Aorta (tissue), 5 donors: Measurements from ENCODE around the gene NAT8L. TPM values are rescaled to one million over a fixed set of nuclear protein-coding genes. Genes with fewer than 3 reads are reported as not detected.

Experiments
- ATAC-seq: fragments of 200-7000 bp; cut with Tn5 transposase; one replicate; pipeline ENCODE4 v1.9.1; 2022; ENCODE audit warnings: moderate library complexity; ENCODE audit not compliant: low FRiP score
- DNase-seq, 2 donors: peaks; one replicate each; pipeline ENCODE4 v3.0.0-alpha.2; 2020
- H3K27ac ChIP-seq, 2 donors: one replicate each; pipeline ENCODE4 v1.5.1; 2013; ENCODE audit warnings: low read length in 2 of 2, mild to moderate bottlenecking in 2 of 2, moderate library complexity in 2 of 2, control low read depth in 1 of 2, inconsistent platforms in 1 of 2, low read depth in 1 of 2
- H3K27me3 ChIP-seq, 2 donors: one replicate each; pipeline ENCODE4 v1.6.1; 2013; ENCODE audit warnings: control low read depth in 1 of 2, low read length in 1 of 2, mild to moderate bottlenecking in 1 of 2, moderate library complexity in 1 of 2; ENCODE audit not compliant: insufficient read depth in 2 of 2, control insufficient read depth in 1 of 2
- H3K36me3 ChIP-seq, 2 donors: one replicate each; pipeline ENCODE4 v1.6.1; 2013; ENCODE audit warnings: control low read depth in 1 of 2, low read length in 1 of 2, mild to moderate bottlenecking in 1 of 2; ENCODE audit not compliant: insufficient read depth in 2 of 2, control insufficient read depth in 1 of 2
- H3K4me1 ChIP-seq, 2 donors: one replicate each; pipeline ENCODE4 v1.6.1; 2013; ENCODE audit warnings: low read length in 2 of 2, control low read depth in 1 of 2, mild to moderate bottlenecking in 1 of 2, moderate library complexity in 1 of 2; ENCODE audit not compliant: insufficient read depth in 2 of 2, control insufficient read depth in 1 of 2
- H3K4me3 ChIP-seq, 2 donors: one replicate each; pipeline ENCODE4 v1.5.1; 2013; ENCODE audit warnings: low read length in 2 of 2, control low read depth in 1 of 2, mild to moderate bottlenecking in 1 of 2
- H3K9me3 ChIP-seq: one replicate; pipeline ENCODE4 v1.6.1; 2013; ENCODE audit warnings: mild to moderate bottlenecking, low read length; ENCODE audit not compliant: control insufficient read depth
- WGBS, 2 donors: extraction: QIAGEN DNeasy Blood & Tissue Kit; methylation state at CpG; one replicate each; pipeline ENCODE4 v1.1.7; 2013; 5-methylcytosine and 5-hydroxymethylcytosine counted together
- intact Hi-C, 2 donors: fragments of 100-400 bp; cut with DNase I; formaldehyde crosslinking; loops; one replicate each; pipeline versions ENCODE4 v1.14.2 to v1.15.0; 2022
- polyA plus RNA-seq, 2 donors: library from polyadenylated mRNA; stranded (reverse); fragments of 200-250 nt; gene quantifications; one replicate each; pipeline ENCODE4 v1.2.3, GENCODE V29; 2013
- total RNA-seq, 2 donors: library from RNA; stranded (reverse); fragmentation: NEBNext Ultra II Directional; extraction: Animal tissue kit (Norgen Biotek cat#: 25700); gene quantifications; one replicate each; pipeline ENCODE4 v1.2.1, GENCODE V29; 2021
- donor health status: healthy with polysubstance abuse.
- donor health status: Bipolar disorder and iron deficiency.
- donor health status: DM: no; HTN: no; CAD: no.
- donor health status: DM: no; HTN: no; CAD: no.
- donor health status: DM: yes; HTN: yes; CAD: no.

NAT8L gene
- total and polyA plus RNA-seq, 4 donors = under 0.01 to 0.33 (median 0.14) TPM

DNA sequence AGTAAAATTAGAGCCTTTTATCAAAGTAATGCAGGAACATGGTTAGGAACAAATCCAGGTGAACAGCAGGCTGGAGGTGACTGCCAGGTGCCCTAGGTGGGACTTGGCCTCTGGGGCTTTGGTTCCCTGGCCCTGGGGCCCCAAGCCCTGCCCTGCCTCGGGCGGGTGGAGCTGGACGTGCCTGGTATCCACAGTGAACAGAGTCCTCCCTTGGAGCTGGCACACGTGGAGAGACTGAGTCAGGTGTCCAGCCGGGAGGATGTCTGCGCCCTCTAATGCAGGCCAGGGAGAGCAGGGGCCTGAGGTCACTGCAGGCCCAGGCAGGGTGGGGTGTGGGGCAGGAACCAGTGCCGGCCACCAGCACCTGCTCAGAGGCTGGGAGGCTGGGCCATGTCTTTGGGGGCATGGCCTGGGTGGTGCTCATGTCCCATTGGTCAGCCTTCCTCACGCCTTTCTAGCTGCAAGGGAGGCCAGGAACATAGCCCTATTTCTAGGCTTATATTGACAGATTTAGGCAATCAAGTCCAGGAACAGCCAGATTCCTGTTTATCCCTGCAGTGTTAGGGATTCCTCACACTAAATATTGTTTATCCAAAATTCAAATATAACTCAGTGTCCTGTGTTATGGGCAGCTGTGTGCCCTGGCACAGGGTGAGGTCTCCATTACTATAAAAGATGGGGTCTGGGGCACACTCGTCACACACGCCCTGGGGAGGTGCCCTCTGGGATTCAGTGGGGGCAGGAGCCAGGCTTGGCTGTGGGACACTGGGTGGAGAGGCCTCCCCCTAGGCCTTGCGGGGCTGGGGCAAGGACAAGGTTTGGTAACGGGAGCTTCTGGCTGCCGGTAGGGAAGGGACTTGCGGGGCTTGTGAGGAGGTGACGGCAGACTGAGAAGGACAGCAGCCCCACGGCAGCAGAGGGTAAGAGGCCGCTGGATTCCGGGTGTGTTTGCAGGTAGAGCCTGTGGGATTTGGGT is 14.3 kb upstream of the NAT8L start:
- DNase-seq = peak in 1 of 2 donors; percentile 51
- Histone ChIP-seq H3K4me3 (no peak overlapping the region), H3K36me3 (no peaks in the 10 kb centered on the region), H3K4me1 (no peaks in the 10 kb centered on the region), H3K27me3 (no peaks in the 10 kb centered on the region), H3K9me3 (no peaks in the 10 kb centered on the region), H3K27ac (no peak overlapping the region)
- intact Hi-C loops = no loop called here
- ATAC-seq = no peak
- WGBS, 2 donors = 90 to 94% methylated on average over 18 of the region's 18 CpGs

DNA sequence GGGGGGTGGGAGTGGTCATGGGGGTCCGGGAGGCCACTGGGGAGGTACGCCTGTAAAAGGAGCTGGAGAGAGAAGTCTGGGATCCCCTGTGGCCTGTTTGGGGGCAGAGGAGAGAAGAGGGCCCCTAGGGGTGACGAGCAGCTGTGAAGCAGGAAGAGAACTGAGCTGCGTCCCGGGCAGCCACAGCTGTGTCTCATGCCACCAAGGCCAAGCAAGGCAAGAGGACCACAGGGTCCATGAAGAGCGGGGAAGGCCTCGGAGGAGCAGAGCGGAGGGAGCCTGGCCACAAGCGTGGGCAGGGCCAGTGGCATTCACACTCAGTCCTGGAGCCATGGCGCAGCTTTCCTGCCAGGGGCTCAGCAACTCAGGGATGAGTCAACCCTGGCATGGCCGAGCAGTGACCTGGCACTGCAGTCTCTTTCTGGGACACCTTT is 13.6 kb upstream of the NAT8L start:
- intact Hi-C loops = no loop called here
- ATAC-seq (no peak), DNase-seq (peak in 1 of 2 donors; percentile 46)
- no peaks in the 10 kb centered on the region for H3K27me3 ChIP-seq
- H3K27ac ChIP-seq = no peak overlapping the region
- WGBS, 2 donors = 88 to 94% methylated on average over 11 of the region's 11 CpGs
- H3K4me1 ChIP-seq = no peaks in the 10 kb centered on the region
- no peak overlapping the region for H3K4me3 ChIP-seq
- H3K36me3 ChIP-seq = no peaks in the 10 kb centered on the region
- H3K9me3 ChIP-seq = no peaks in the 10 kb centered on the region

DNA sequence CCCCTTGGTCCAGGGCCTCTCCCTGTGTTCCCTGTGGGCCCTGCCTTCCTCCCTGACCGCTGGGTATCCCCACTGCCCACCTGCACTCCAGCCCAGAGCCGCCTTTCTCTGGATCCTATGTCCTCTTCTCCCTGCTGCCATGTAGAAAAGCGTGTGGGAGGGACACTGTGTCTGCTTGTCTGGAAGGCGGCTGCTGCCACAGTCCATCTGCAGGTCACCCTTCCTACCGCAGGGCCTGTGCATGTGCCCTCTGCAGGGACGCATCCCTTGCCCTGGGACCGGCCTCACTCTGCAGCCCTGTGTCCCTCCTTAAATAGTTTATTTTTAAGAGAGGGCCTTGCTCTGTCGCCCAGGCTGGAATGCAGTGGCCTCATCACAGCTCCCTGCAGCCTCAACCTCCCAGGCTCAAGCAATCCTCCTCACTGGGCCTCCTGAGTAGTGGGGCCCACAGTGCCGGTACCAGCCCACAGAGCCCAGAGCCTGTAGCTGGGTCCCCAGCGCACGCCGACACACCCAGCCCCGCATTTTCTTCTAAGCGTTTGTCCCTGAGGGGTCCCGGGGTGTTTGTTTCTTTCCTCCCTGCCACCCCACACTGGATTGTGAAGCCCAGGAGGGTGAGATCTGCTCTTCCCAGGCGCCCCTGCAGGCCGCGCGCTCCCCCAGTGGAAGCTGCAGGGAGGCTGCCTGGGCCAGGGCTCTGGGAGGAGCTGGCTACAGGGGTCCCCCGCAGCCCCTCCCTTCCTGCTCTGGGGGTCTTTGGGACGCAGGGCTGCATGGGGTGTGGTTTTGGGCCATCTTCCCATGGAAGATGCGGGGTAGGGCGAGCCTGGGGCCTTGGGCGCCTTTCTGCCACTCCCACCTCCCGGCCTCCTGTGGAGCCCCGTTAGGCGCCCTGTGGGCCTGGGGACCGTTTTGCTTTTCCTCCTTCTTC is 12.8 kb upstream of the NAT8L start:
- no peaks in the 10 kb centered on the region for H3K9me3 ChIP-seq
- no peak for ATAC-seq
- 71 to 77% methylated on average over 27 to 28 of the region's 28 CpGs for WGBS, 2 donors

DNA sequence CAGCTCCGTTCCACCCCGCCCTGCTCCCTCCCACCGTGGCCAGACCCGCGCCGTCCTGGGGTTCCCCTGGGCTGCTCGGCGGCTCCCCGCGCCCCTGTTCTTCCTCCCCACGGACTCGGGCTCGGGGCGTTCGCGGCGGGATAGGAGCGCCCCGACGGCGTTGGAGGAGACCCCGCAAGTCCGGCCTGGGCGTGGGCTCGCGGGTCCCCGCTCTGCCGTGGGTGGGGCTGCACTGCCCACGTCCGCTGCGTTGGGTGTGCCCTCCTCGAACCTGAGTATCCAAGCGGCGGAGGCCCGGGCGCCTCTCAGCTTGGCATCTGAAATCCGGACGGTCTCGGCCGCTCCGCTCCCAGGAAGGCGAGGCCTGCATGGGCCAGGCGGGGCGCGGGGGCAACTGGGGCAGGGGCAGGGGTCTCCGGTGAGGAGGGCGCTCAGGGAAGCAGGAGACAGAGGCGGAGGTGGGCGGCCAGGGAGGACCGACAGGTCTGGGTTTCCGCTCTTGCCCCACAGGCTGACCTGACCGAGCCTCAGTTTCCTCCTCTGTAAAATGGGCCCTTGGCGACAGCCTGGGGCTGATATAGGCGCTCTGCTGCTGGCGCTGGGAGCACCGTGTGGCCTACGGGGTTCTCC is 12.0 kb upstream of the NAT8L start:
- DNase-seq = peak in 1 of 2 donors; percentile 73
- H3K4me1 ChIP-seq = no peaks in the 10 kb centered on the region
- no peak overlapping the region for H3K27ac ChIP-seq
- no peak overlapping the region for H3K4me3 ChIP-seq
- 41 to 42% methylated on average over 50 to 57 of the region's 57 CpGs for WGBS, 2 donors
- H3K36me3 ChIP-seq = no peaks in the 10 kb centered on the region
- H3K27me3 ChIP-seq = no peaks in the 10 kb centered on the region
- ATAC-seq = peak; percentile 5
- intact Hi-C loops = no loop called here
- no peaks in the 10 kb centered on the region for H3K9me3 ChIP-seq

More for the DNA sequence above, 12.8 kb upstream of the NAT8L start:
- peak in 1 of 2 donors; percentile 59 for DNase-seq
- H3K36me3 ChIP-seq = no peaks in the 10 kb centered on the region
- H3K4me1 ChIP-seq = no peaks in the 10 kb centered on the region
- intact Hi-C loops = no loop called here
- H3K4me3 ChIP-seq = no peak overlapping the region
- H3K27me3 ChIP-seq = no peaks in the 10 kb centered on the region
- H3K27ac ChIP-seq = no peak overlapping the region

DNA sequence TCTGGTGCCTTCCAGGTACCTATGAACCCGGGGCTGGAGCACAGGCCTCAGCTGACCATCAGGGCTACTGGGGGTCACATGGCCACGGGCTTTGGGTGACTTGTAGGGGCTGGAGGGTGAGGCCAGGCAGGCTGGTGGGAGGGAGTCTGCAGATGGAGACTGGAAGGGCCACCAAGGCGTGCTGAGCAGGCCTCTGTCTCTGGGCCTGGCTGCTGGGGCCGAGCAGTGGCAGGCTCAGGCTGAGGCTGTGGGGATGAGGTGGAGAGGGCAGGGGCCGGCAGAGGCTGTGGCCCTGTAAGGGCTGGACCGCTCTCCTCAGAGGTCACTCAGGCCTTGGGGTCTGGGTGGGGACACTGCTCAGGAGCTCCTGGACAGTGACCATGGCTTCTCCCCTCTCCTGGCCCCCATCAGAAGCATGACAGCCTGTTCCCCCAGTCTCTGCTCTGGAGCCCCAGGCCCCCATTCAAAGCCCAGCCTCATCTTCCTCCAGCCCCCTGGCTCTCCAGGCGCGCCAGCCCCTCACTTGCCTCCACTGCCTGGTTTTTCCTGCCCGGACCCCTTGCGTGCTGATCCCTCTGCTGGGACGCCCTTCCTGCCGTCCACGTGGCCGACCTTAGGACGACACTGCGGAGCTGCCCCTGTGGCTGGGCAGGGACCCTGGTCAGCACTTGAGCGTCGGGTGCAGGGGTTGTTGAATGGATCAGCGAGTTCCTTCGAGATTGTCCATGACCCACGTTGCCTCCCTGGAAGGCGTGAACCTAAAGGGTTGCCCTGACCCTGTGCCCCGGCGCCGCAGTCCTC is 11.1 kb upstream of the NAT8L start:
- Histone ChIP-seq H3K4me1 (no peaks in the 10 kb centered on the region), H3K4me3 (no peak overlapping the region), H3K27ac (no peak overlapping the region), H3K9me3 (no peaks in the 10 kb centered on the region), H3K27me3 (no peaks in the 10 kb centered on the region), H3K36me3 (no peaks in the 10 kb centered on the region)
- 93 to 96% methylated on average over 25 of the region's 25 CpGs for WGBS, 2 donors
- intact Hi-C loops = no loop called here
- DNase-seq (peak in 1 of 2 donors; percentile 62), ATAC-seq (no peak)

DNA sequence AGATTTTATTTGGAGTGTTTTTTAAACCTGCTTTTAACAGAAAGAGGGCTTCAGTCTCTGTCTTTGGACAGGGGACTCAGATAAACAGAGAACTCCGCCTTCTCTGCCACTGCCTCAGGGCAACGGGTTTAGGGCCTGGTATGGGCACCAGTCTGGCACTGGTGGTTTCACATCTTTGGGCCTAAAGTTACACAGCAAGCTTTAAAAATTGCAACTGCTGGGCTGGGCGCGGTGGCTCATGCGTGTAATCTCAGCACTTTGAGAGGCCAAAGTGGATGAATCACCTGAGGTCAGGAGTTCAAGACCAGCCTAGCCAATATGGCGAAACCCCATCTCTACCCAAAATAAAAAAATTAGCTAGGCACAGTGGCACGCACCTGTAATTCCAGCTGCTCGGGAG is 10.3 kb upstream of the NAT8L start:
- no peaks in the 10 kb centered on the region for H3K4me1 ChIP-seq
- intact Hi-C loops = no loop called here
- peak in 1 of 2 donors; percentile 50 for DNase-seq
- no peaks in the 10 kb centered on the region for H3K36me3 ChIP-seq
- 92 to 93% methylated on average over 8 of the region's 8 CpGs for WGBS, 2 donors
- no peaks in the 10 kb centered on the region for H3K27me3 ChIP-seq
- no peaks in the 10 kb centered on the region for H3K9me3 ChIP-seq
- no peak for ATAC-seq
- no peak overlapping the region for H3K4me3 ChIP-seq
- H3K27ac ChIP-seq = no peak overlapping the region

DNA sequence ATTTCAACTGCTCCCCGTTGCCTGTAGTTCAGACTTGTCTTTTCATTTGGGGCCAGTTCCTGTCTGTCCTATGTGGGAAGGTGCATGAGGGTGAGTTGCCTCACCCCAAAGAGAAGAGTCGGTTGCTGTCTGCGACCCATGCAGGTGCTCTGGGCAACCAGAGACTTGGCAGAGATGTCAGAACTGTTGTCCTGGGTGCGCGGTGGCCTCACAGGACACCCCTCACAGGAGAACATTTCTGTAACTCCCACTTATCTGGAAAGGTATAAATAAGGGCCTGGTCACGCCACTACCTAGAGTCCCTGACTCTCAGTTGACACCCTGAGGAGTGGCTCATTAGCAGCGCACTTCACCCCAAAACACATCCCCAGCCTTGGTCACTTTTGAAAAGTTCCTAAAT is 9.7 kb upstream of the NAT8L start:
- H3K36me3 ChIP-seq = no peaks in the 10 kb centered on the region
- no peaks in the 10 kb centered on the region for H3K27me3 ChIP-seq
- H3K4me1 ChIP-seq = no peaks in the 10 kb centered on the region
- 93 to 94% methylated on average over 7 of the region's 7 CpGs for WGBS, 2 donors
- DNase-seq (peak in 1 of 2 donors; percentile 54), ATAC-seq (no peak)
- intact Hi-C loops = no loop called here
- H3K4me3 ChIP-seq = no peak overlapping the region
- no peak overlapping the region for H3K27ac ChIP-seq
- no peaks in the 10 kb centered on the region for H3K9me3 ChIP-seq

DNA sequence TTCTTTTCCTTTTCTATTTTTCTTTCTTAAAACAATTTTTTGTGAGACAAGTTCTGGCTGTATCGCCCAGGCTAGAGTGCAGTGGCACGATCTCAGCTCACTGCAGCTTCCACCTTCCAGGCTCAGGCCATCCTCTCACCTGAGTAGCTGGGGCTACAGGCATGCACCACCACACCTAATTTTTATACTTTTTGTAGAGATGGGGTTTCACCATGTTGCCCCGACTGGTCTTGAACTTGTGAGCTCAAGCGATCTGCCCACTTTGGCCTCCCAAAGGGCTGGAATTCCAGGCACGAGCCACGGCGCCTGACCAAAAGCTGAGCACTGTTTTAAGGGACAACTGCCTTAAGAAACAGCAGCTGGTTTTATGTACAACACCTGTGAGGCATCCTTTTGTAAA is 9.3 kb upstream of the NAT8L start:
- no peaks in the 10 kb centered on the region for H3K4me1 ChIP-seq
- no peaks in the 10 kb centered on the region for H3K9me3 ChIP-seq
- H3K27ac ChIP-seq = no peak overlapping the region
- no peaks in the 10 kb centered on the region for H3K36me3 ChIP-seq
- H3K4me3 ChIP-seq = no peak overlapping the region
- intact Hi-C loops = no loop called here
- ATAC-seq (no peak), DNase-seq (peak in 1 of 2 donors; percentile 22)
- whole genome bisulfite sequencing, 2 donors = 82 to 83% methylated on average over 7 of the region's 7 CpGs
- no peaks in the 10 kb centered on the region for H3K27me3 ChIP-seq
